GM21360 (cell line): ENCODE measurements around the gene ZNF83.
"Not testable (repeated sequence)": the region's sequence is repeated elsewhere in the genome, so short reads cannot be mapped to it uniquely, and the experiment has no call there.

Experiments
- ATAC-seq: cut with Tn5 transposase; IDR thresholded peaks from one replicate; pipeline ENCODE4 v1.9.1; 2021; ENCODE audit warnings: mild to moderate bottlenecking, moderate library complexity; ENCODE audit not compliant: unreplicated experiment

ZNF83 gene

DNA sequence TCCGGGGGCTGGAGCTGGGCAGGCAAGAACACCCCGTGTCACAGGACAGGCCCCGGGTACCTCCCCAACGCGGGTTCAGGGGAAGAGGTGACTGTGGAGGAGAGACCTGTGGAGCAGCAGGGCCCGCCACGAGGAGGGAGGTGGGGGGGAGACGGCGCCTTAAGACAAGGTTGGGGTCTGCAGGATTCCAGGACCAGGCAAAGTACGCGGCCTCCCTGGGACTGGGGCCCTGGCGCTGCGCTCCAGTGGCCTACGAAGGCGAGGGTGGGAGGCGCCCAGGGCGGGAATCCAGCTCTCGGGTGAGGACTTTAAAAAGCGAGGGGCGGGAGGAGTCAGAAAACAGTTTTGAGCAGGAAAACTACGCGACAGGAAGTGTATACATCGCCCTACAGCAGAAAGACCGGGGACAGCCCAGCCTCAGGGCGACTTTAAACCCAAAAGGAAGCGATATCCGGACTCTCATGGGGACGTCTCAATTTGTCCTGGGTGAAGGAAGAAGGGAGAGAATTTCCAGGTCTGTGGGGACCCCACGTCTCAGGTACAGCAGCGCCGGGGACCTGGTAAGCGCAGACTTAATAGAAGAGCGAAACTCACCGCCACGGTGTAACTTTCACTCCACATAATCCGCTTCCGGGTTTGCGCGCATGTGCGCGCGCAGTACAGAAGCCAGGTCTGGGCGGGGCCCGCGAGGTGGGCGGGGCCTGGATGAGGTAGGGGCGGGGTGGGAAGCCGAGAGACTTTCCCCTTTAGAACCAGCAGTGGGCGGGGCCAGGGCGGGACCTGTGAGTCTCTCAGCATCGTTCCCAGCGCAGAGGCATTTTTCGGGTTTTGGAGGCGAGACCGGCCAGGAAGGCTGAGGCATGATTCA is at the start of gene ZNF83:
ZNF83 (minus strand) TSS at position 638 of the 868 bp plus-strand sequence.
- ATAC-seq: peak; percentile 74

DNA sequence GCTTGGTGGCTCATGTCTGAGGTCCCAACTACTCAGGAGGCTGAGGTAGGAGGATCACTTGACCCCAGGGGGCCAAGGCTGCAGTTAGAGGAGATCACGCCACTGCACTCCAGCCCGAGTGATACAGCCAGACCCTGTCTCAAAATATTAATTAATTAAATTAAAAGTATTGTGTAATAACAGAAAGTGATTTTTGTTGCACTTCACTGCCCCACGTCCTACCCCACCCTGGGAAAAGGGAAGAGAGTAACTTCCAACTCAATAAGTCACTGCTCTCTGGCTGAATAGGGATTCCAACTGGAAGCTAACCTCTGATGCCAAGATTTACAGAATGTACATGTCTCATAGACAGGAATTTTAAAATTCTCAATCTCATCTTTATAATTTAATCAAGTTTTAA is 49.5 kb upstream of the ZNF83 start:
- ATAC-seq: no peak

DNA sequence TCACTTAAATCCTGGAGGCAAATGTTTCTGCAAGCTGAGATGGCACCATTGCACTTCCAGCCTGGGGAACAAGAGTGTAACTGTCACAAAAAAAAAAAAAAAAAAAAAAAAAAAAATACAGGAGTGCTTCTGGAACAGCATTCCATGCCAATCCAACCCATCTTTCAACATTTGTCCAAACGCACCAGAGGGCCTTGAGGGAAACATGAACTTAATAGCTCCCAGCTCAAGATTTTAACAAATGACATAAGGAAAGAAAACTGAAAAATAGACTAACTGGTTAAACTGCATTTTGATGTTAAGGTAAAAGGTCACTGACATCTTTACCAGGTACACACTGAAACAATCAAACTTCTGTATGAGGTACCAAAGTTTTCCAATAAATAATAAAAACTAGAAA is 47.7 kb upstream of the ZNF83 start:
- ATAC-seq: no peak

DNA sequence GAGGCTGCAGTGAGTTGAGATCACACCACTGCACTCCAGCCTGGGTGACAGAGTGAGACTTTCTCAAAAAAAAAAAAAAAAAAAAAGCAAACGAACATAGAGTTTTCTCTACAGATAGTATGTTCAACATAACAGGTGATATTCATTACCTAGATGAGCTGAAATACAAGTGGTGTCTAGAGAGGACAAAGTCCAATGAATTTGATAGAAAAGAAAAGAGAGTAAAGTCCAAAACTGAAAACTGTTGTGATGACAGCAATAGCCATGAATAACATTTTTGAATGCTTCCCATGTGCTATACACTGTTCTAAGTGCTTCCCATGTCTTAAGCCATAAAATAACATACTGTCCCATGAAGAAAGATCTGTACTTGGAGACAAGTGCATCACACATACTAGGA is 43.1 kb upstream of the ZNF83 start:
- ATAC-seq: not testable (repeated sequence)

DNA sequence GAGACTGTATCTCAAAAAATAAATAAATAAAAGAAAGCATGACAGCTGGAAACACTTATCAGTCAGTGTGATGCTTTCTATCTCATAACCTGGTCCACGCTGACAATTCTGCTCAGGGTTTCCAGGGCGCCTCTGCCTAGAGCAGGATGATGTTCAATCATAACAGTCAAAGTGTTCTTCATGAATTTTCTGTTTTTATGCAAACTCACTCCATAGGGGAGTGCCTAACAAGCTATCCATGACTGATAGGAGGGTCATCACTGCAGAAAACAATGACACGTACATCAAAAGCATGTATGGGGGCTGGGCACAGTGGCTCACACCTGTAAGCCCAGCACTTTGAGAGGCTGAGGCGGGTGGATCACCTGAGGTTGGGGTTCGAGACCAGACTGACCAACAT is 41.4 kb upstream of the ZNF83 start:
- ATAC-seq: no peak

DNA sequence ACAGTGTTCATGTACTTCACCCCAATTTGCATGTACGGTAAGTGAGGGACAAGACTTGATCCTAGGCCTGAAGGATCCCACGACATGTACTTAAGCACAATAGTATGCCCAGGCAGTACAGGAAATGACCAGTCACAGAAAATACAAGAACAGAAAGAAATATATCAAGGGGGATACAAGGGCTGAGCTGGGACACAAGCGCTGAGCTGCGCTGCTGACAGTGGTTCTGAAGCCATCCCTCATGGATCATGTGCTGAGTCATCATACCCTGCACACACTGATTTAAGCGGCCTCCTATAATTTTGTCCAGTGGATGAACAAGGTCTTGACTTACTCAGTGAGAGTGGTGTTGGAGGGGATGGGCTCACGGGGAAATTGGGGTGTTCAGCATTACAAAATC is 37.1 kb upstream of the ZNF83 start:
- ATAC-seq: not testable (repeated sequence)

DNA sequence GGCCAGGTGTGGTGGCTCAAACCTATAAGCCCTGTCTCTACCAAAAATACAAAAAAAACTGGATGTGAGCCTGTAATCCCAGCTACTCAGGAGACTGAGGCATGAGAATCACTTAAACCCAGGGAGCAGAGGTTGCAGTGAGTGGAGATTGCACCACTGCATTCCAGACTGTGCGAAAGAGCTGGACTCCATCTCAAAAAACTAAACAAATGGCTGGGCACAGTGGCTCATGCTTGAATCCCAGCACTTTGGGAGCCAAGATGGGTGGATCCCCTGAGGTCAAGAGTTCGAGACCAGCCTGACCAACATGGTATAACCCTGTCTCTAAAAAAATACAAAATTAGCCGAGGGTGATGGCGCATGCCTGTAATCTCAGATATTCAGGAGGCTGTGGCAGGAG is 34.9 kb upstream of the ZNF83 start:
- no peak for ATAC-seq

DNA sequence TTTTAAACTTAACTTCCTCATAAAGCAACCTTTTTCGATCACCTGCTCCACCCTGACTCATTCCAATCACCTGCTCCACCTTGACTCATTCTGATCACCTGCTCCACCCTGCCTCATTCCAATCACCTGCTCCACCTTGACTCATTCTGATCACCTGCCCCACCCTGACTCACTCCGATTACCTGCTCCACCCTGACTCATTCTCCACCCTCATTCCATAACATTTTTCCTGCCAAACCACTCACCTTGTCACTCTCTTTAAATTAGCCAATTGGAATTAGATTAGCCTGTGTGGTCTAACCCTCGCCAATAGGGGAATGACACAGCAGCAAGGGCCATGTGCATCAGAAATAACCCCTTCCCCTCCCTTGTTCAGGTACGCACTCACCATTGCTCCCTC is 31.9 kb upstream of the ZNF83 start:
- ATAC-seq: no peak

DNA sequence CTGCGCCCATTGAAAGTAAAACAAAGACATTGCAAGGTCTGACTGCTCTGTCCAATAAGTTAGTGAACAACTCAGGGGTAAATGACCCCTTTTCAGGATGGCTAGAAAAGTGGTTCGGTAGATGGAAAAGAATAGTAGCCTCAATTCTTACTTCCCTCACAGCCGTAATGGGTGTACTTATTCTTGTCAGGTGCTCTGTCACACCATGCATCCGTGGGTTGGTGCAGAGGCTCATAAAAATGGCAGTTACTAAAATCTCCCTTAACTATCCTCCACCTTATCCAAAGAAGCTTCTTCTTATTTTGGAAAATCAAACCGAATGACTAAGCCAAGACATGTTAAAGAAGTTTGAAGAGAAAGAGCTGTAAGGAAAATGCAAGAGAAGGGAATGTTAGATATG is 31.4 kb upstream of the ZNF83 start:
- ATAC-seq: no peak

DNA sequence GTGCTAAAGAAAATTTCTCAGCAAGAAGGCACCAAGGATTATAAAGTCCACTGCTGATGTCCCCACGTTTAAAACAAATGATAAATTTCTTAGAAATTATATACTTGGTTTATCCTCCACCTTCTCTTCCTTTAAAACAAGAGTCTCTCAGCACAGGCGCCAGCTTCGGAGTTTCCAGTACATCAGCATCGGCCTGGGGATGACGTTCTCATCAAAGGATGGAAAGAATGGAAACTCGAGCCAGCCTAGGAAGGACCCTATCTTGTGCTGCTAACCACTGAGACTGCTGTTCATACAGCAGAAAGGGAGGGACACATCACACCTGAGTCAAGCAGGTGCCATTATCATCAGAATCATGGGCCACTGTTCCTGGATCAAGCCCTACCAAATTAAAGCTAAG is 29.8 kb upstream of the ZNF83 start:
- ATAC-seq: no peak

DNA sequence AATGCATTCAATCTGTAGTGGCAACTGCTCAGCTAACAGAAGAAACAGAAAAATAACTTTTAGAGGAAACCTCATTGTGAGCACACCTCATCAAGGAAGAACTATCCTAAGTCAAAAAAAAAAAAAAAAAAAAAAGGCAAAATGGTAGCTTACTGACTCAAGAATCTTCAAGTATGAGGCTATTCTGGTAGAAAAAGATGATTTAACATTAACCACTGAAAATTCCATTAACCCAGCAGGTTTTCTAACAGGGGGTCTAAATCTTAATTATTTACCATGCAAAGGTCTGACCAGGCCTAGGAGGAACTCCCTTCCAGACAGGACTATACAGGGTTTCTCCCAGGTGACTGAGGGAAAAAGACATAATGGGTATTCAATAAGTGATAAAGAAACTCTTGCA is 28.4 kb upstream of the ZNF83 start:
- no peak for ATAC-seq

DNA sequence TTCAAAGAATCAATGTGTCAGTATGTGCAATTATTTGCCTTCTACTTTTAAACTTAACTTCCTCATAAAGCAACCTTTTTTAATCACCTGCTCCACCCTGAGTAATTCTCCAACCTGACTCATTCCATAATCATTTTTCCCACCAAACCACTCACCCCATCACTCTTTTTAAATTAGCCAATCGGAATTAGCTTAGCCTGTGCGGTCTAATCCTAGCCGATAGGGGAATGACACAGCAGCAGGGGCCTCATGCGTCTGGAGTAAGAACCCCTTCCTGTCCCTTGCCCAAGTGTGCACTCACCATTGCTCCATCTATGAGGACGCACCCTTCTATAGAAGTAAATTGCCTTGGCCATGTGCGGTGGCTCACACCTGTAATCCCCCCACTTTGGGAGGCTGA is 27.4 kb upstream of the ZNF83 start:
- ATAC-seq: no peak

DNA sequence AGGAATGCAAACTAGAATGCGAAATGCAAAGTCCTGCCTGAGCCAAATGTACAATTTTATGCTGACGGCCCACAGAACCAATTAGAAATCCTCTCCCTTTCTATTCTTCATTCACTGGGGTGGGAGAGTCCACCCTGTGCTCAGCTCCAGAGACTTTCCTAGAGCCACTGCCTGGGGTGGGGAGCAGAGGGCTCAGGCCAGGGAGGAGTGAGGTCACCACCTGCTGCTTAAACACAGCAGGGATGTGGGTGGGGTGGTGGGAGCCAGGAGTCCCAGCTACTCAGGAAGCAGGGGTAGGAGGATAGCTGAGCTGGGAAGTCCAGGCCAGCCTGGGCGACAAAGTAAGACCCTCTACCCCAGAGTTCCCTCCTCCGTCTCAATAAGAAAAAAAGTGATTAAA is 26.9 kb upstream of the ZNF83 start:
- ATAC-seq: no peak

DNA sequence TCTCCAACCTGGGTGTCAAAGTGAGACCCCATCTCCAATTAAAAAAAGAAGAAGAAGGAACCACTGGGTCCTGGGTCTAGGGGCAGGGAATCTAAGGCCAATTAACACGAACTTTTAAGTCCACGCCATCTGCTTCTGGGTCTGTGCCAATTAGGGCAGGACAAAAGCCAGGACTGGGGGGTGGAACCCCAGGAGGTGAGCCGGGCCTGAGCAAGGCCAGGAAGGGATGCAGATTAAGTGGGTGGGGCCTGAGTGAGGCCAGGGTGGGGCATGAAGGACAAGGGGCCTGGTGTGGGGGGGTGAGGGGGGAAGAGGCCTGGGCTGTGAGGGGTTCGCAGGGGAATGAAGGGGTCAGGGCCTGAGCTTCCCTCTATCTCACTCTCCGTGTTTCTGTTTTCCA is 26.3 kb upstream of the ZNF83 start:
- ATAC-seq: no peak

DNA sequence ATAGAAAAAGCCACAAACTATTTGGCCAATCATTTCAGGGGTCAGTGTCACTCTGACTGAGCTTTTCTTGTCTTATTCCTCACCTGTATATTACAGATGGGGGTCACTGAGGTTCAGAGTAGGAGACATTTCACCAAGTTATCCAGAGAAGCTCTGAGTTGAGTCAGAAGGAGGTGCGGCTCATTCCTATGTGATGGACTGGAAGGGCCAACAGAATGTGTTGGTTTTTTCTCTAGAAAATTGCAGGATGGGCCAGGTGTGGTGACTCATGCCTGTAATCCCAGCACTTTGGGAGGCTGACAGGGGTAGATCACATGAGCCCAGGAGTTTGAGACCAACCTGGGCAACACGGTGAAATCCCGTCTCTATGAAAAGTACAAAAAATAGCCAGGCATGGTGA is 24.5 kb upstream of the ZNF83 start:
- no peak for ATAC-seq

DNA sequence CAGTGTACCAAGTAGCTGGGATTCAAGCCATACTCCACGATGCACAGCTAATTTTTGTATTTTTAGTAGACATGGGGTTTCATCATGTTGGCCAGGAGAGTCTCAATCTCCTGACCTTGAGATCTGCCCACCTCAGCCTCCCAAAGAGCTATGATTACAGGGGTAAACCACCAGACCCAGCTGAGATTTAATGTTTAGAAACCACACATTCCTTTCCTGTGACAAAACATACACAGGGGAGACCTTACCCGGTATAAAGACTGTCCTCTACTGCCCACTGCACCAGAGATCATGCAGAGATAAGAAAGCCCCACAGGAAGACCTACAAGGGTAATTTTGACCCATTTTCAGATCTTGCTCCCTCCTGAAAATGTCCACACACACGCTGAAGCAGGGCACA is 22.8 kb upstream of the ZNF83 start:
- ATAC-seq: no peak

DNA sequence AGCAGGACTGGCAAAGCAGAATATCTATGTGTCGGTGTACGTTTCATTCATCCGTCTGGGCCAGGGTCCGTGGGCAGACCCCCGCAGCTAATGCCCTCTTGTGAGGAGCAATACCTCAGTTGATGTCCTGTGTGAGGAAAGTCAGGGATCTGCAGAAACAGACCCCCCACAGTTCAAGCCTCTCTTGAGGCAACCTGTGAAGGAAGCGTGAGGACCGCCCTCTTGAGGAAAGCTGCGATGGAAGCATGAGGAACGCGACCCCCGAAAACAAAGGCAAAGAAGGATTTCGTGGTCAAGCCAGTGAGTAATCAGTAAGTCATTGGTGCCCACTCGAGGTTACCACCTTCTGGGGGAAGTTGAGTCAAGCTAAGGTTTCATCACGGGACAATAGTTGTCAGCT is 20.9 kb upstream of the ZNF83 start:
- no peak for ATAC-seq

DNA sequence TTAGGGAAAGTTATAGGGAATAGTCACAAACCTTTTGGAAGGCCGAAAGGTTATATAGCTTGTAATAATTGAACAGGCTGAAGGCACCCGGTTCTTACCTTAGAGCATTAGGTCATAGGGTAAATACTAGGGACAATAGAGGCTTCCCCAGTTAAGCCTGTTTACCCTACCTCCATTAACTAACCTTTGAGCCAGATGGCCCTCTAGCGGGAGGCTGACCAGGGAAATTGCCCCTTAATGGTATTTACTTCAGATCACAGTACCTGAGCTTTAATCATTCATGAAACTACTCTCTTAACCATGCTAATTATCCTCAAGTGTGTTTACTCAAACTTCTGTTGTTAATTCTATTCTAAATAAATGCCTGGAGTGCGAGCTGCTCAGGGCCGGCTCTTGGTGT is 20.4 kb upstream of the ZNF83 start:
- ATAC-seq: no peak

DNA sequence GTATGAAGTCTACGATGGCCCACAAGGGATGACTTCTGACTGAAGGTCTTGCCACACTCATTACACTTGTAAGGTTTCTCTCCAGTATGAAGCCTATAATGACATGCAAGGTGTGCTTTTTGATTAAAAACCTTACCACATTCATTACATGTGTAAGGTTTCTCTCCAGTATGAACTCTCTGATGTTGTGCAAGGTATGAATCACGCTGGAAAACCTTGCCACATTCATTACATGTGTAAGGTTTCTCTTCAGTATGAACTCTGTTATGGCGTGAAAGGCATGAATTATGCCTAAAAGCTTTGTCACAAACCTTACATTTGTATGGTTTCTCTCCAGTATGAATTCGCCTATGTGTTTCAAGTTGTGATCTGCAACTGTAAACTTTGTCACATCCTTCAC is 15.0 kb upstream of the ZNF83 start:
- ATAC-seq: no peak

DNA sequence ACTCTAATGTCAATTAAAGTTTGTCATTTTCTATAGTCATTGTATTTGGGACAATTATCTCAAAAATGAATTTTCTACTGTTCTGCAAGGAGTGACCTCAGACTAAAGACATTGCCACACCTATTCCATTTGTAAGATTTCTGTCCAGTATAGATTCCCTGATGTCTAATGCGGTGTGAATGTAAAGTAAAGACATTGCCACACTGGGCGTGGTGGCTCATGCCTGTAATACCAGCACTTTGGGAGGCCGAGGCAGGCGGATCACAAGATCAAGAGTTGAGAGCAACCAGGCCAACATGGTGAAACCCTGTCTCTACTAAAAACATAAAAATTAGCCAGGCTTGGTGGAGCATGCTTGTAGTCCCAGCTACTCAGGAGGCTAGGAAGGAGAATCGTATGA is 13.8 kb upstream of the ZNF83 start:
- no peak for ATAC-seq

DNA sequence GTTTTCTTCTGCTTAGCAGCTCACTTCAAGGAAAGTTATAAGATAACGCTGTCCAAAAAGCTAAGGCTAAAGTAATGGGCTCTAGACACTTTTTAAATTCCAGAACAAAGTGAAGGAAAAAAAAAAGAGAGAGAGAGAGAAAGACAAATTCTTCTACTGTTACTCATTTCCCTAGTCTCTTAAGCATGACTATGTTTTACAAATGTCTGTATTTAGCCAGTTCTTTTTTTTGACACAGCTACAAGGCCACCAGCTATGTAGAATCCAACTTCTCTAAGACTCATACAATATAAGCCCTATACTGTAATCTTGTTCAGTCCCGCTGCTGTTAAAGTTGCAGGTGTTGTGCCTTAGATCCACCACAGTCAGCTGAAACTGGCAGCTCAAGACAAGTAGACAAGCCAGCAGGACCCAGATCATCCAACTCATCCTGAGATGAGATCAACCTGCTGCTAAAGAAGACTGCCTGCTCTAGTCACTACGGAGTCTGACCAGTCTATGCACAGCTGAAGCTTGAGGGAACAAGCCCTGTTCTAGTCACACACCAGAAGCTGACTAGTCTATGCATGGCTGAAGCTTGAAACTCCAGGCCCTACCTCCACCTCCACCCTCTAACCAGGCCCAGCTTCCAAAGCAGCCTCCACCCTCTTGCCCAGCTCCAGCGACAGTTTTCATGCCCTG is 10.3 kb upstream of the ZNF83 start:
- ATAC-seq: no peak

DNA sequence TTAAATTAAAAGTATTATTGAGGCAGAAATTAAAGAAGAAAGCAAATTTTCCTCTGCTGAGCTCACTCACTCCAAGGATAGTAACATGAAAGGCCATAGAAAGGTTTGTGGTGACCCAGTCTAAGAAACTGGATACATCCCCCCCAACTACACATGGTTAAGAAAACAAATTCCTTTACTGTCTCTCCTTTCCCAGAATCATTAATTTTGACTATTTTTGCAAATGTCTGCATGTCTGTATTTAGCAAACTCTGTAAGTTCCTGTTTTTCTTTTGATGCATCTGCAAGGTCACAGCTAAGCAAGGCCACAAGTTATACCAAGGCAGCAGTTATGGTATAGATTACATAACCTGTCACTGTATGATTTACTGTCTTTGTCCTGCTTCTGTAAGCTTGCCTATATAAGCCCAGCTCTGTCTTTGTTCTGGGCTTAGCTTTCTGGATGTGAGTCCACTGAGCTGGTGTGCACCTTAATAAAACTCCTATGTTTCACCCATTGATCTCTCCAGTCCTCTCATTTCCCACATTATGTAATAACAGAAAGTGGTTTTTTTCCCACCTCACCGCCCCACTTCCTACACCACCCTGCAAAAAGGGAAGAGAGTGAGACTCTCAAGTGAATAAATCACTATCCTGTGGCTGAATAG is 8.5 kb upstream of the ZNF83 start:
- no peak for ATAC-seq
